Nephron (organoid): ENCODE measurements around the gene TENM4.

Experiments used
- H3K27ac Mint-ChIP-seq, 3 experiments: 2 replicates each; pipeline ENCODE4 v1.8.0; 2020; ENCODE audit warnings: mixed read lengths in 3 of 3, mild to moderate bottlenecking in 2 of 3, moderate library complexity in 1 of 3
- H3K27me3 Mint-ChIP-seq: 2 replicates; pipeline ENCODE4 v1.8.0; 2021; ENCODE audit warnings: low read depth, mild to moderate bottlenecking, moderate library complexity, mixed read lengths
- H3K36me3 Mint-ChIP-seq: 2 replicates; pipeline ENCODE4 v1.8.0; 2020; ENCODE audit warnings: low read depth, mixed read lengths
- H3K4me1 Mint-ChIP-seq: 2 replicates; pipeline ENCODE4 v1.8.0; 2020; ENCODE audit warnings: mixed read lengths
- H3K4me3 Mint-ChIP-seq, 3 experiments: 2 replicates each; pipeline ENCODE4 v1.8.0; 2020; ENCODE audit warnings: mild to moderate bottlenecking in 3 of 3, mixed read lengths in 3 of 3, moderate library complexity in 2 of 3
- H3K9me3 Mint-ChIP-seq: 2 replicates; pipeline ENCODE4 v1.8.0; 2020; ENCODE audit warnings: mixed read lengths
- TF ChIP-seq, protein P1 (sequence below), 3 experiments: fragments of 200-600 bp; sonication (generic); IDR thresholded peaks; one replicate each; pipeline ENCODE4 v1.5.0; 2021; ENCODE audit warnings: antibody characterized with exemption in 3 of 3; ENCODE audit not compliant: unreplicated experiment in 3 of 3

The TENM4 gene

DNA sequence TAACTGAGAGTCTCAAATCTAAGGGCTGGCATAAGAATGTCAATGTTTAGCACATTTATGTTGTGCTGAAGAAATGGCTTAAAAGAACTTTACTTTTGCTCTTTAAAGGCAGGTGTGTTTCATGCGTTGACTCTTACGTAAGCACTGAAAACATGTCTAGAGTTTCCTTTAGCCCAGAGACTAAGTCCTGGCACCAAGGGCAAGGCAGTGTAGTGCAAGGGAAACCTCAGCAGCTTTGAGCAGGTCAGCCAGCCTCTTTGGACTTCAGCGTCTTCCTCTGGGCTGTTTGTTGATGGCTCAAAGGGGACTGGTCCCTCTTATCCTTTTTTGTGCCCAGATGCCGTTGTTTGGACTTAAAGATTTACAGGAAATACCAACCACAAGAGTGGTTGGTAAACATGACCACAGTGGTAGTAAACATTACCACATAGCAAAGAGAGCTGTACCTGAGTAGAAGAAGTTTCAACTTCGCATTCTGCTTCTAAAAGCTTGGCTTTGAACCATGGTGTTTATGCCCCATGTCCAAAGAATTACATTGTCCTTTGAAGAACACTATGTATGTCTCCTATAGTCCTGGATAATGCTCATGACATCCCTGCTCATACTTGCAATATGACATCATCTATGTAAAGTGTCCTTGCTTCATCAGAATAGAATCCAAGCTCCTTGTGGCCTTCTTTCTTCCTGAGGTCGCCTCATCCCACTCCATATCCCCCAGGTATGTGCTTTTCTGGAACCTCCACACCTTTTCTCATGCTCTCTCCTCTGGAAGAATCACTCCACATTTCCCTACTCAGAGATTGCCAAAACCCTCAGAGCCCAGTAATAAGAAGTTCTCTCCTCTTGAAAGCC is 23.5 kb downstream of the TENM4 start:
- Mint-ChIP-seq H3K9me3 (peaks cover 8% of the 10 kb centered on the region), H3K27ac (no peak overlapping the region), H3K36me3 (peaks cover 20% of the 10 kb centered on the region), H3K27me3 (no peaks in the 10 kb centered on the region), H3K4me1 (peaks cover 36% of the 10 kb centered on the region), H3K4me3 (no peak overlapping the region)
- TF ChIP-seq, protein P1, sequence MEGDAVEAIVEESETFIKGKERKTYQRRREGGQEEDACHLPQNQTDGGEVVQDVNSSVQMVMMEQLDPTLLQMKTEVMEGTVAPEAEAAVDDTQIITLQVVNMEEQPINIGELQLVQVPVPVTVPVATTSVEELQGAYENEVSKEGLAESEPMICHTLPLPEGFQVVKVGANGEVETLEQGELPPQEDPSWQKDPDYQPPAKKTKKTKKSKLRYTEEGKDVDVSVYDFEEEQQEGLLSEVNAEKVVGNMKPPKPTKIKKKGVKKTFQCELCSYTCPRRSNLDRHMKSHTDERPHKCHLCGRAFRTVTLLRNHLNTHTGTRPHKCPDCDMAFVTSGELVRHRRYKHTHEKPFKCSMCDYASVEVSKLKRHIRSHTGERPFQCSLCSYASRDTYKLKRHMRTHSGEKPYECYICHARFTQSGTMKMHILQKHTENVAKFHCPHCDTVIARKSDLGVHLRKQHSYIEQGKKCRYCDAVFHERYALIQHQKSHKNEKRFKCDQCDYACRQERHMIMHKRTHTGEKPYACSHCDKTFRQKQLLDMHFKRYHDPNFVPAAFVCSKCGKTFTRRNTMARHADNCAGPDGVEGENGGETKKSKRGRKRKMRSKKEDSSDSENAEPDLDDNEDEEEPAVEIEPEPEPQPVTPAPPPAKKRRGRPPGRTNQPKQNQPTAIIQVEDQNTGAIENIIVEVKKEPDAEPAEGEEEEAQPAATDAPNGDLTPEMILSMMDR (IDR thresholded peaks at IDR 0.05; ENCODE audit: unreplicated experiment in 3 of 3): no peak

- H3K36me3 Mint-ChIP-seq: peaks cover 20% of the 10 kb centered on the region
- peaks cover 8% of the 10 kb centered on the region for H3K9me3 Mint-ChIP-seq
- H3K27ac Mint-ChIP-seq: no peak overlapping the region
- TF ChIP-seq, protein P1 (IDR thresholded peaks at IDR 0.05; ENCODE audit: unreplicated experiment in 3 of 3): no peak
- H3K27me3 Mint-ChIP-seq: no peaks in the 10 kb centered on the region
- peaks cover 24% of the 10 kb centered on the region for H3K4me1 Mint-ChIP-seq
- H3K4me3 Mint-ChIP-seq: no peak overlapping the region
Observed at GRCh38 chr11:79415912-79416311, 24.9 kb downstream of the TENM4 start.

DNA sequence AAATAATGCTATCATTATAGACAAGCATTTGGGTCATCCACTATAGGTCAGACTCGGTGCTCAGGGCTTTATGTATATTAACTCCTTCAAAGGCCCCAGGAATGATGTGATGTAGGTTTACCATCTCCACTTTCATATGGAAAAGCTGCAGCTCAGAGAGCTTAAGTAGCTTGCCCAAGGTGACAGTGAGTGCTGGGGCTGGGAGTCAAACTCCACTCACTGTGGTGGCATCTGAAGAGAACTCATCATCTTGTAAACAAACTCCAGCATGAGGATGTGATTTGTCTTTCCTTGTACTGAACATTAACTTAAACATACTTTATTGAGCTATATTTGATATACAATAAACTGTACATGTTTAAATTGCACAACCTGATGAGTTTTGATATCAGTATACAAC is 25.4 kb downstream of the TENM4 start:
- peaks cover 24% of the 10 kb centered on the region for H3K4me1 Mint-ChIP-seq
- H3K27me3 Mint-ChIP-seq: no peaks in the 10 kb centered on the region
- H3K4me3 Mint-ChIP-seq: no peak overlapping the region
- H3K27ac Mint-ChIP-seq: no peak overlapping the region
- peaks cover 20% of the 10 kb centered on the region for H3K36me3 Mint-ChIP-seq
- peaks cover 8% of the 10 kb centered on the region for H3K9me3 Mint-ChIP-seq
- TF ChIP-seq, protein P1 (IDR thresholded peaks at IDR 0.05; ENCODE audit: unreplicated experiment in 3 of 3): no peak

DNA sequence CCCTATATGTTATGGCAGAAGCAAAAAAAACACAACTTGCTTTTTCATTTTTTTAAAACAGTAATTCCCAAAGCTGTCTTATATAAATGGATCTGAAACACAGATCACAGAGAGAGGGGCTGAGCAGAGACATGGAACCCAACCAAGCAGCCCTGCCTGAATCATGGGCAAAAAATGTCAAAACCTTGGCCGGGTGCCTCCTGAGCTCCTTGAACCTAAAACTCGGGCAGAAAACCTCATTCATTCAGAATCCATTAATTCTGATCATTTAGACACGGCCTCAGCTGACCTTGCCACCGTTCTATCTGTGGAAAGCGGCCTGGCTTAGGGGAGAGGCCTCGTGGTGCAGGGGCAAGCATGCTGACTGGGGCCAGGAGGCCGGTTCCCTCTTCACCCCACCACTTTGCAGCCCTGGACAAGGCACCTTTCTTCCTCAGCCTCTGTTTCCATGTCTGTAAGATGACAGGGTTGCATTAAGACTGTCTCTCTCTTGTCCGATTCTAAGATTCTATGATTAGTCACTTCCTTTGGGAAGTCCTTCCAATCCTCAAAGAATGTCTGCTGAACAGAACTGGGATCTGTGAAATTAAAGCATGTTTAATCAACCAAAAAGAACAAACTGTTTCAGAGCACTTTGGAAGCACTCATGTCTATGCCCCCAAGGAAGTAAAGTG is 26.0 kb downstream of the TENM4 start:
- Mint-ChIP-seq H3K36me3 (peaks cover 20% of the 10 kb centered on the region), H3K9me3 (peaks cover 8% of the 10 kb centered on the region), H3K27me3 (no peaks in the 10 kb centered on the region), H3K4me3 (no peak overlapping the region), H3K4me1 (peaks cover 24% of the 10 kb centered on the region), H3K27ac (peak overlapping the region in 2 of 3 experiments; percentile 38 to 72)
- TF ChIP-seq, protein P1 (IDR thresholded peaks at IDR 0.05; ENCODE audit: unreplicated experiment in 3 of 3): no peak

GRCh38 chr11:79414041-79414440 is 26.8 kb downstream of the TENM4 start:
- TF ChIP-seq, protein P1 (IDR thresholded peaks at IDR 0.05; ENCODE audit: unreplicated experiment in 3 of 3): no peak
- Mint-ChIP-seq H3K36me3 (peaks cover 20% of the 10 kb centered on the region), H3K9me3 (peaks cover 8% of the 10 kb centered on the region), H3K4me3 (no peak overlapping the region), H3K27ac (peak overlapping the region; percentile 38 to 72 (median 64)), H3K4me1 (peaks cover 28% of the 10 kb centered on the region), H3K27me3 (no peaks in the 10 kb centered on the region)
